ENCODE results near the gene TOMT. TPM values are rescaled to one million over a fixed set of nuclear protein-coding genes. Genes with fewer than 3 reads are reported as not detected.
"Not testable (repeated sequence)": the region's sequence is repeated elsewhere in the genome, so short reads cannot be mapped to it uniquely, and the experiment has no call there.

The TOMT gene
- total and polyA plus RNA-seq, 2 donors (not counting 3 experiments of a cell fraction or from before 2014, with no cell fraction given) = not detected

DNA sequence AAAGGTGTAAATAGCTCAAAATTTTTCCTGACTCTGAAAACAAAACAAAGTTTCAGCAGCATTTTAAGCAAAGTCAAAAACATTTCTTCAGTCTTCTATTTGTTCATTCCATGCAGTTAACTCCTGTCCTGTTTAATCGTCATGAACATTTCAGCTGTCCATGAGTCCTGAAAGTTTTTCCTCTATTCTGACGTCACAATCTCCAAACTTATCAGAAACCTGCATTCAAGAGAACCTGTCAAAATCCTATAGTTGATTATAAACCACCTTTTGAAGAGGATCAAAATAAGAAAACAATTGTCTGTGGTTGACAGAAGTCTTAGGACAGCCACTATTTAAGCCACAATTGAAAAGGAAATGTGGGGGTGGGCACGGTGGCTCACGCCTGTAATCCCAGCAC, 45.2 kb downstream of the TOMT start:
- no peaks in the 10 kb centered on the region for H4K20me1 ChIP-seq (replicated peaks; ENCODE audit: control insufficient read depth, extremely low read depth, insufficient read depth, low read length)
- BruUV-seq (replicated peaks) = no TSS peak
- no peak overlapping the region for H3K4me2 ChIP-seq (ENCODE audit: insufficient read depth, low read length)
- no peak for FAIRE-seq
- dilution Hi-C loops (cut with MboI; ENCODE audit: extremely low pct_ligation_motif_present, low sequenced_read_pairs) (no loop called here), intact Hi-C loops (cut with micrococcal nuclease) (no loop called here)
- H3K4me3 ChIP-seq (replicated peaks in 1 of 3; ENCODE audit: insufficient read depth in 1 of 3, low read depth in 1 of 3, low read length in 3 of 3) = no peak overlapping the region
- no peak overlapping the region for H2AFZ ChIP-seq (ENCODE audit: low read depth, low read length)
- no peaks in the 10 kb centered on the region for H3K9me3 ChIP-seq (replicated peaks; ENCODE audit: control insufficient read depth, insufficient read depth, low read length)
- TF ChIP-seq, protein P1, sequence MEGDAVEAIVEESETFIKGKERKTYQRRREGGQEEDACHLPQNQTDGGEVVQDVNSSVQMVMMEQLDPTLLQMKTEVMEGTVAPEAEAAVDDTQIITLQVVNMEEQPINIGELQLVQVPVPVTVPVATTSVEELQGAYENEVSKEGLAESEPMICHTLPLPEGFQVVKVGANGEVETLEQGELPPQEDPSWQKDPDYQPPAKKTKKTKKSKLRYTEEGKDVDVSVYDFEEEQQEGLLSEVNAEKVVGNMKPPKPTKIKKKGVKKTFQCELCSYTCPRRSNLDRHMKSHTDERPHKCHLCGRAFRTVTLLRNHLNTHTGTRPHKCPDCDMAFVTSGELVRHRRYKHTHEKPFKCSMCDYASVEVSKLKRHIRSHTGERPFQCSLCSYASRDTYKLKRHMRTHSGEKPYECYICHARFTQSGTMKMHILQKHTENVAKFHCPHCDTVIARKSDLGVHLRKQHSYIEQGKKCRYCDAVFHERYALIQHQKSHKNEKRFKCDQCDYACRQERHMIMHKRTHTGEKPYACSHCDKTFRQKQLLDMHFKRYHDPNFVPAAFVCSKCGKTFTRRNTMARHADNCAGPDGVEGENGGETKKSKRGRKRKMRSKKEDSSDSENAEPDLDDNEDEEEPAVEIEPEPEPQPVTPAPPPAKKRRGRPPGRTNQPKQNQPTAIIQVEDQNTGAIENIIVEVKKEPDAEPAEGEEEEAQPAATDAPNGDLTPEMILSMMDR (IDR thresholded peaks at IDR 0.05; ENCODE audit: extremely low read depth in 1 of 2, insufficient read depth in 1 of 2, low read depth in 1 of 2, low read length in 2 of 2) = no peak
- TF ChIP-seq POLR2A (IDR thresholded peaks at IDR 0.05; ENCODE audit: low read depth, low read length) (no peak), MYC (IDR thresholded peaks at IDR 0.05; ENCODE audit: low read depth, low read length) (no peak), EZH2 (IDR thresholded peaks at IDR 0.05; ENCODE audit: borderline replicate concordance, low read depth, low read length, severe bottlenecking) (no peak), GATA2 (IDR thresholded peaks at IDR 0.05; ENCODE audit: insufficient read depth, insufficient read length, low read depth, low read length) (no peak), JUN (IDR thresholded peaks at IDR 0.05; ENCODE audit: borderline replicate concordance, insufficient read depth, insufficient read length, low read depth) (no peak), FOS (IDR thresholded peaks at IDR 0.05; ENCODE audit: borderline replicate concordance, insufficient read depth, low read length) (no peak), POLR2AphosphoS5 (IDR thresholded peaks at IDR 0.05; ENCODE audit: insufficient read depth, low read depth, low read length) (no peak)
- TF ChIP-seq, protein P2, sequence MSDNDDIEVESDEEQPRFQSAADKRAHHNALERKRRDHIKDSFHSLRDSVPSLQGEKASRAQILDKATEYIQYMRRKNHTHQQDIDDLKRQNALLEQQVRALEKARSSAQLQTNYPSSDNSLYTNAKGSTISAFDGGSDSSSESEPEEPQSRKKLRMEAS (IDR thresholded peaks at IDR 0.05; ENCODE audit: insufficient read depth, insufficient read length) = no peak
- no peak for DNase-seq (ENCODE audit: low read depth, low spot score)
- H3K9me1 ChIP-seq (replicated peaks; ENCODE audit: control insufficient read depth, extremely low read depth, insufficient read depth, low read length) = no peaks in the 10 kb centered on the region
- peaks cover 3 to 7% of the 10 kb centered on the region in 2 experiments for H3K27me3 ChIP-seq (ENCODE audit: control insufficient read depth in 2 of 2, insufficient read depth in 2 of 2, low read length in 2 of 2)
- no peak overlapping the region for H3K9ac ChIP-seq (replicated peaks; ENCODE audit: extremely low read depth, insufficient read depth, low read length)
- ChIA-PET CTCF (interaction anchor here (0.6 to 1.2 kb wide), 2 partner anchors 125 to 276 kb away, joined by 3 to 4 read pairs; no protein-coding TSS in a partner anchor), POLR2A (no interaction called here)
- no peaks in the 10 kb centered on the region for H3K4me1 ChIP-seq (ENCODE audit: control insufficient read depth, extremely low read depth, insufficient read depth, low read length)
- no peaks in the 10 kb centered on the region for H3K36me3 ChIP-seq (ENCODE audit: control insufficient read depth in 2 of 2, extremely low read depth in 1 of 2, insufficient read depth in 2 of 2, low read length in 2 of 2)
- no peaks in the 10 kb centered on the region for H3K79me2 ChIP-seq (ENCODE audit: control insufficient read depth, insufficient read depth, low read length)
- no peak overlapping the region for H3K27ac ChIP-seq (ENCODE audit: insufficient read depth, low read depth, low read length)

DNA sequence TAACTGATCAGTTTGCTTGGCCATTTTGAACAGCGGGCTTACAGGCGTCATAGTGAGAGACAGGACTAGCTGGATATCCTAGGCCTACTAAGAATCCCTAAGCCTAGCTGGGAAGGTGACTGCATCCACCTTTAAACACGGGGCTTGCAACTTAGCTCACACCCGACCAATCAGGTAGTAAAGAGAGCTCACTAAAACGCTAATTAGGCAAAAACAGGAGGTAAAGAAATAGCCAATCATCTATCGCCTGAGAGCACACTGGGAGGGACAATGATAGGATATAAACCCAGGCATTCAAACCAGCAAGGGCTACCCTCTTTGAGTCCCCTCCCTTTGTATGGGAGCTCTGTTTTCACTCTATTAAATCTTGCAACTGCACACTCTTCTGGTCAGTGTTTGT, 48.1 kb downstream of the TOMT start:
- H2AFZ ChIP-seq (ENCODE audit: low read depth, low read length); H3K36me3 ChIP-seq (ENCODE audit: control insufficient read depth in 2 of 2, extremely low read depth in 1 of 2, insufficient read depth in 2 of 2, low read length in 2 of 2); H3K4me1 ChIP-seq (ENCODE audit: control insufficient read depth, extremely low read depth, insufficient read depth, low read length); H3K4me2 ChIP-seq (ENCODE audit: insufficient read depth, low read length); H3K27ac ChIP-seq (ENCODE audit: insufficient read depth, low read depth, low read length); H4K20me1 ChIP-seq (replicated peaks; ENCODE audit: control insufficient read depth, extremely low read depth, insufficient read depth, low read length); H3K9me1 ChIP-seq (replicated peaks; ENCODE audit: control insufficient read depth, extremely low read depth, insufficient read depth, low read length); intact Hi-C loops (cut with micrococcal nuclease); H3K27me3 ChIP-seq (ENCODE audit: control insufficient read depth in 2 of 2, insufficient read depth in 2 of 2, low read length in 2 of 2); BruUV-seq (replicated peaks); H3K79me2 ChIP-seq (ENCODE audit: control insufficient read depth, insufficient read depth, low read length); H3K9ac ChIP-seq (replicated peaks; ENCODE audit: extremely low read depth, insufficient read depth, low read length); H3K9me3 ChIP-seq (replicated peaks; ENCODE audit: control insufficient read depth, insufficient read depth, low read length); dilution Hi-C loops (cut with MboI; ENCODE audit: extremely low pct_ligation_motif_present, low sequenced_read_pairs); DNase-seq (ENCODE audit: low read depth, low spot score); FAIRE-seq; H3K4me3 ChIP-seq (replicated peaks in 1 of 3; ENCODE audit: insufficient read depth in 1 of 3, low read depth in 1 of 3, low read length in 3 of 3): not testable (repeated sequence)
- POLR2A ChIA-PET = interaction anchor here (0.5 kb wide), 1 partner anchor 9 kb away, joined by 4 read pairs; no protein-coding TSS in a partner anchor
- CTCF ChIA-PET = interaction anchor here (1.5 to 2.9 kb wide), 3 partner anchors 9 to 129 kb away, joined by 3 to 18 read pairs (median 13); no protein-coding TSS in a partner anchor

All from endothelial cell of umbilical vein (primary cell).